Astrocyte (in vitro differentiated cells and primary cell): ENCODE measurements around the gene FAM177B.

Experiments
- EZH2 ChIP-seq: IDR thresholded peaks from 2 replicates; pipeline ENCODE4 v1.6.1; 2012; ENCODE audit warnings: mild to moderate bottlenecking, low read length, inconsistent platforms; ENCODE audit not compliant: insufficient read depth
- TF ChIP-seq, protein P1 (sequence below): IDR thresholded peaks from 2 replicates; pipeline ENCODE4 v1.5.1; 2011; ENCODE audit warnings: low read depth, mild to moderate bottlenecking, inconsistent platforms, low read length, moderate library complexity; ENCODE audit not compliant: insufficient read depth

DNA sequence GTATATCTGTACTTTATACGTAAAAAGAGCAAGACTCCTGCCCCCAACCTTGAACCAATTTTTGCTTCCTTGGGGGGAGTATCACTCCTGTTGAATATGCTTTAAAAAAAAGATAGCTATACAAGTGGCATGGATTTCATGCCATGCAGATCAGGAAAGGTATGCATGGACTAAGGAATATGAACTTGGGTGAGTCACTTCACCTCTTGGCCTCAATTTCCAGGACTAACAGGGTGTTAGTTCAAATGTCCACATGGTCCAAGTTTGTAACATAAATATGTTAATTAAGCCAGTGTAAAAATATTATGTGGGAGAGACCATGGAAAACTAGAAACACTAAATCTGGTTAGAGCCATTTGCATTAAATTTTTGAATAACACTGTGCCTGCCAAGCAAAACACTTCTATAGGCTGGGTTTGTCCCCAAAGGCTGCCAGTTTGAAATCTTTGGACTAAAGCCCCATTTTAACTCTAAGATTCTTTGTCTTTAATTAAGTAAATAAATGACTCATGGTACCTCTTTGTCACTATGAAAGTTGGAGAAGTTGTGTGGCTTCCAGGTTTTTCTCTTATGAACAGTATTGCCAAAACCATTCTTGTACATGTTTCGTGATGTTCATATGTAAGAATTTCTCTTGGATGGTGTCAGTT lies 33.1 kb downstream of the FAM177B start:
- TF ChIP-seq, protein P1, sequence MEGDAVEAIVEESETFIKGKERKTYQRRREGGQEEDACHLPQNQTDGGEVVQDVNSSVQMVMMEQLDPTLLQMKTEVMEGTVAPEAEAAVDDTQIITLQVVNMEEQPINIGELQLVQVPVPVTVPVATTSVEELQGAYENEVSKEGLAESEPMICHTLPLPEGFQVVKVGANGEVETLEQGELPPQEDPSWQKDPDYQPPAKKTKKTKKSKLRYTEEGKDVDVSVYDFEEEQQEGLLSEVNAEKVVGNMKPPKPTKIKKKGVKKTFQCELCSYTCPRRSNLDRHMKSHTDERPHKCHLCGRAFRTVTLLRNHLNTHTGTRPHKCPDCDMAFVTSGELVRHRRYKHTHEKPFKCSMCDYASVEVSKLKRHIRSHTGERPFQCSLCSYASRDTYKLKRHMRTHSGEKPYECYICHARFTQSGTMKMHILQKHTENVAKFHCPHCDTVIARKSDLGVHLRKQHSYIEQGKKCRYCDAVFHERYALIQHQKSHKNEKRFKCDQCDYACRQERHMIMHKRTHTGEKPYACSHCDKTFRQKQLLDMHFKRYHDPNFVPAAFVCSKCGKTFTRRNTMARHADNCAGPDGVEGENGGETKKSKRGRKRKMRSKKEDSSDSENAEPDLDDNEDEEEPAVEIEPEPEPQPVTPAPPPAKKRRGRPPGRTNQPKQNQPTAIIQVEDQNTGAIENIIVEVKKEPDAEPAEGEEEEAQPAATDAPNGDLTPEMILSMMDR, result no peak
- TF ChIP-seq EZH2, result no peak
